Measurements from ENCODE around the gene BCL7A. TPM values are rescaled to one million over a fixed set of nuclear protein-coding genes. Genes with fewer than 3 reads are reported as not detected.

Gene BCL7A
- total and polyA plus RNA-seq, 2 experiments from 2014 or later = 12.7 to 14.9 TPM

DNA sequence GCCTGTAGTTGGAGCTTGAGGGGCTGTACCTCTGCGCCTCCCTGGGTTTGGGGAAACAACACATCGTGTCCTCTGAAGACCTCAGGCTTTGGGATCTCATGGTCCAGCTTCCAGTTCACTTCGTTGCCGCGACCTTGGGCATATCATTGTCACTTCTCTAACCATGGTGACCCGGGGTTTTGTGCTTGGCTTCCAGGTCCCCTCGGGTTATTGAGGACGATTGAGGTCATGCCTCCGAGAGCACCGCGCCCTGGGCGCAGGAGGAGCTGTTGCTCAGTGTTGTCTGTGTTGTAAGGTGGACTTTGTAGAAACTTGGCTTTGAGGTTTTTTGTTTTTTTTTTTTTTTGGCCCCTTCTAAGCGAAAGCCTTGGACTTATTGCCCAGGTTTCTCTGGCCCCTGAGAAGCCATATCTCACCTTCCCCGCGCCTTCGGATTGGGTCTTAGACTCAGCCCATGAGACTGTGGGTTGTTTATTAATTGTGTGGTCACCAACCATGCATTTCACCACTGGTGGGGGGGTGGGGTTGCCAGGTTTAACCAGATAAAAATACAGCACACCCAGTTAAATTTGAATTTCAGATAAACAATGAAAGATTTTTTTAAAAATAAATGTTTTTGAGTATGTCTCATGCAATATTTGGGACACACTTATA, 2.6 kb downstream of the BCL7A start:
- ATAC-seq (no peak), DNase-seq (ENCODE audit: low spot score) (peak; percentile 23)
- Mint-ChIP-seq H3K27me3 (ENCODE audit: insufficient read depth, low read depth, poor library complexity) (peaks cover 30% of the 10 kb centered on the region), H3K27ac (no peak overlapping the region), H3K4me1 (peaks cover 22% of the 10 kb centered on the region), H3K4me3 (peak overlapping the region; percentile 10; the same call in 1 of the 3 replicates), H3K36me3 (ENCODE audit: low read depth) (peaks cover 5% of the 10 kb centered on the region; the same call in 2 of the 3 replicates), H3K9me3 (no peaks in the 10 kb centered on the region; the same call in 2 of the 3 replicates)
- Histone ChIP-seq H3K36me3 (ENCODE audit: insufficient read depth) (no peaks in the 10 kb centered on the region), H3K4me2 (peak overlapping the region; percentile 90; the same call in 1 of the 2 replicates), H3K4me1 (ENCODE audit: insufficient read depth) (peaks cover 12% of the 10 kb centered on the region), H3K27me3 (ENCODE audit: insufficient read depth) (peaks cover 35% of the 10 kb centered on the region), H4K20me1 (replicated peaks; ENCODE audit: insufficient read depth) (peaks cover 10% of the 10 kb centered on the region; the same call in 1 of the 2 replicates), H3F3A (replicated peaks; ENCODE audit: low read depth) (peaks cover 16% of the 10 kb centered on the region; the same call in 1 of the 2 replicates), H3K9me2 (ENCODE audit: insufficient read depth) (no peaks in the 10 kb centered on the region), H3K4me3 (peak overlapping the region; percentile 82; the same call in 1 of the 2 replicates), H3K79me2 (replicated peaks; ENCODE audit: insufficient read depth) (peaks cover 60% of the 10 kb centered on the region), H3K27ac (ENCODE audit: low read depth) (no peak overlapping the region), H2AFZ (no peak overlapping the region)
- TF ChIP-seq, protein P1, sequence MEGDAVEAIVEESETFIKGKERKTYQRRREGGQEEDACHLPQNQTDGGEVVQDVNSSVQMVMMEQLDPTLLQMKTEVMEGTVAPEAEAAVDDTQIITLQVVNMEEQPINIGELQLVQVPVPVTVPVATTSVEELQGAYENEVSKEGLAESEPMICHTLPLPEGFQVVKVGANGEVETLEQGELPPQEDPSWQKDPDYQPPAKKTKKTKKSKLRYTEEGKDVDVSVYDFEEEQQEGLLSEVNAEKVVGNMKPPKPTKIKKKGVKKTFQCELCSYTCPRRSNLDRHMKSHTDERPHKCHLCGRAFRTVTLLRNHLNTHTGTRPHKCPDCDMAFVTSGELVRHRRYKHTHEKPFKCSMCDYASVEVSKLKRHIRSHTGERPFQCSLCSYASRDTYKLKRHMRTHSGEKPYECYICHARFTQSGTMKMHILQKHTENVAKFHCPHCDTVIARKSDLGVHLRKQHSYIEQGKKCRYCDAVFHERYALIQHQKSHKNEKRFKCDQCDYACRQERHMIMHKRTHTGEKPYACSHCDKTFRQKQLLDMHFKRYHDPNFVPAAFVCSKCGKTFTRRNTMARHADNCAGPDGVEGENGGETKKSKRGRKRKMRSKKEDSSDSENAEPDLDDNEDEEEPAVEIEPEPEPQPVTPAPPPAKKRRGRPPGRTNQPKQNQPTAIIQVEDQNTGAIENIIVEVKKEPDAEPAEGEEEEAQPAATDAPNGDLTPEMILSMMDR (conservative IDR thresholded peaks at IDR 0.05; ENCODE audit: low read depth in 2 of 2) = no peak
- TF ChIP-seq, protein P2, sequence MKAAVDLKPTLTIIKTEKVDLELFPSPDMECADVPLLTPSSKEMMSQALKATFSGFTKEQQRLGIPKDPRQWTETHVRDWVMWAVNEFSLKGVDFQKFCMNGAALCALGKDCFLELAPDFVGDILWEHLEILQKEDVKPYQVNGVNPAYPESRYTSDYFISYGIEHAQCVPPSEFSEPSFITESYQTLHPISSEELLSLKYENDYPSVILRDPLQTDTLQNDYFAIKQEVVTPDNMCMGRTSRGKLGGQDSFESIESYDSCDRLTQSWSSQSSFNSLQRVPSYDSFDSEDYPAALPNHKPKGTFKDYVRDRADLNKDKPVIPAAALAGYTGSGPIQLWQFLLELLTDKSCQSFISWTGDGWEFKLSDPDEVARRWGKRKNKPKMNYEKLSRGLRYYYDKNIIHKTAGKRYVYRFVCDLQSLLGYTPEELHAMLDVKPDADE (IDR thresholded peaks at IDR 0.05) = no peak
- TF ChIP-seq NANOG (IDR thresholded peaks at IDR 0.05; ENCODE audit: borderline replicate concordance) (no peak), STAT1 (IDR thresholded peaks at IDR 0.05; ENCODE audit: unreplicated experiment) (no peak), REST (IDR thresholded peaks at IDR 0.05; ENCODE audit: unreplicated experiment) (no peak), CREB1 (CRISPR knock-in tag; IDR thresholded peaks at IDR 0.05; ENCODE audit: low read depth) (no peak), JUNB (IDR thresholded peaks at IDR 0.05; ENCODE audit: unreplicated experiment) (no peak), ZNF462 (CRISPR knock-in tag; IDR thresholded peaks at IDR 0.05) (no peak), POLR2AphosphoS5 (IDR thresholded peaks at IDR 0.05; ENCODE audit: low read depth) (no peak), EZH2phosphoT487 (IDR thresholded peaks at IDR 0.05; ENCODE audit: unreplicated experiment) (no peak), ZNF331 (CRISPR knock-in tag; IDR thresholded peaks at IDR 0.05; ENCODE audit: low read depth) (no peak), ZNF114 (CRISPR knock-in tag; IDR thresholded peaks at IDR 0.05) (no peak), EZH2 (IDR thresholded peaks at IDR 0.05; ENCODE audit: low read depth, unreplicated experiment) (no peak)
